OCI-LY7 (cell line): ENCODE measurements around the gene COL4A1.

Source experiments
- EZH2phosphoT487 ChIP-seq: fragments of 200-600 bp; sonication (generic); IDR thresholded peaks from 2 replicates; pipeline ENCODE4 v1.6.1; 2018; ENCODE audit warnings: low read depth, borderline replicate concordance, mild to moderate bottlenecking, mixed run types, antibody characterized with exemption, low read length, moderate library complexity, mixed read lengths
- TF ChIP-seq, protein P1 (sequence below): fragments of 200-600 bp; sonication (generic); conservative IDR thresholded peaks from 2 replicates; pipeline ENCODE4 v1.5.1; 2014; ENCODE audit warnings: mild to moderate bottlenecking, antibody characterized with exemption, low read length, moderate library complexity, mixed read lengths

DNA sequence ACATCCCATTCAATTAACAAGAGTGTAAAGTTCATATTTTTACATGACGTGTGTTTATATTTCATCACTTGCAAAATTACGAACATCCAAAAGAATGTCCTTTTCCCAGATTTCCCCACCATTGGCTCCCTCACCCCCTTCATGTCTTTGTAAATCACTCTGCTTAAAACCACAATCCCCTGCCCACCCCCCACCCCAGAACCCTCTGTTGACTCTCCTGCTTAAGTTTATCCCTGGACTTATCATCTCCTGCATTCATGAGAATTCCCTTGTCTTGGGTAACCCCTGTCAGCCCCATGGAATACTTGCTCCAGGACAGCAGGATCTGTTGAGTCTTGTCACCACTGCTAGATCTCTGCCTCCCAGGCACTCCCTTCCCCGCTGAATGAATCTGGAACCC lies 109.9 kb downstream of the COL4A1 start:
- TF ChIP-seq, protein P1, sequence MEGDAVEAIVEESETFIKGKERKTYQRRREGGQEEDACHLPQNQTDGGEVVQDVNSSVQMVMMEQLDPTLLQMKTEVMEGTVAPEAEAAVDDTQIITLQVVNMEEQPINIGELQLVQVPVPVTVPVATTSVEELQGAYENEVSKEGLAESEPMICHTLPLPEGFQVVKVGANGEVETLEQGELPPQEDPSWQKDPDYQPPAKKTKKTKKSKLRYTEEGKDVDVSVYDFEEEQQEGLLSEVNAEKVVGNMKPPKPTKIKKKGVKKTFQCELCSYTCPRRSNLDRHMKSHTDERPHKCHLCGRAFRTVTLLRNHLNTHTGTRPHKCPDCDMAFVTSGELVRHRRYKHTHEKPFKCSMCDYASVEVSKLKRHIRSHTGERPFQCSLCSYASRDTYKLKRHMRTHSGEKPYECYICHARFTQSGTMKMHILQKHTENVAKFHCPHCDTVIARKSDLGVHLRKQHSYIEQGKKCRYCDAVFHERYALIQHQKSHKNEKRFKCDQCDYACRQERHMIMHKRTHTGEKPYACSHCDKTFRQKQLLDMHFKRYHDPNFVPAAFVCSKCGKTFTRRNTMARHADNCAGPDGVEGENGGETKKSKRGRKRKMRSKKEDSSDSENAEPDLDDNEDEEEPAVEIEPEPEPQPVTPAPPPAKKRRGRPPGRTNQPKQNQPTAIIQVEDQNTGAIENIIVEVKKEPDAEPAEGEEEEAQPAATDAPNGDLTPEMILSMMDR: no peak
- no peak for TF ChIP-seq EZH2phosphoT487
